HepG2 (cell line): ENCODE data around the gene SELENOV. TPM values are rescaled to one million over a fixed set of nuclear protein-coding genes. Genes with fewer than 3 reads are reported as not detected.

Experiments
- CREB3 ChIP-seq: sonication (generic); formaldehyde crosslinking; IDR thresholded peaks from 2 replicates; pipeline ENCODE4 v1.5.0; 2020; ENCODE audit warnings: missing genetic modification reagents
- ERF ChIP-seq: IDR thresholded peaks from 2 replicates; pipeline ENCODE4 v1.6.1; 2018; ENCODE audit warnings: missing biosample characterization, missing genetic modification reagents
- HDAC1 ChIP-seq: sonication (generic); formaldehyde crosslinking; IDR thresholded peaks from 2 replicates; pipeline ENCODE4 v1.5.1; 2020; ENCODE audit warnings: mild to moderate bottlenecking, missing genetic modification reagents
- KAT8 ChIP-seq: IDR thresholded peaks from 2 replicates; pipeline ENCODE4 v1.6.1; 2016; ENCODE audit warnings: missing genetic modification reagents, missing compliant biosample characterization
- KLF11 ChIP-seq: IDR thresholded peaks from 2 replicates; pipeline ENCODE4 v1.6.1; 2016; ENCODE audit warnings: missing compliant biosample characterization
- KLF9 ChIP-seq: IDR thresholded peaks from 2 replicates; pipeline ENCODE4 v1.6.1; 2016; ENCODE audit warnings: low read depth
- MED1 ChIP-seq: sonication (generic); formaldehyde crosslinking; IDR thresholded peaks from 2 replicates; pipeline ENCODE4 v1.4.0; 2020; ENCODE audit warnings: missing genetic modification reagents
- MTF2 ChIP-seq: sonication (generic); formaldehyde crosslinking; IDR thresholded peaks from 2 replicates; pipeline ENCODE4 v1.5.0; 2020; ENCODE audit warnings: missing genetic modification reagents, borderline replicate concordance
- NFRKB ChIP-seq: fragments of 450-650 bp; IDR thresholded peaks from 2 replicates; pipeline ENCODE4 v1.6.1; 2017
- RARG ChIP-seq: sonication (generic); formaldehyde crosslinking; IDR thresholded peaks from 2 replicates; pipeline ENCODE4 v1.4.0; 2020; ENCODE audit warnings: low read depth, mild to moderate bottlenecking, missing genetic modification reagents
- STAG1 ChIP-seq: sonication (generic); formaldehyde crosslinking; IDR thresholded peaks from 2 replicates; pipeline ENCODE4 v1.4.0; 2020; ENCODE audit warnings: missing genetic modification reagents
- TOE1 ChIP-seq: sonication (generic); formaldehyde crosslinking; IDR thresholded peaks from 2 replicates; pipeline ENCODE4 v1.4.0; 2020; ENCODE audit warnings: mild to moderate bottlenecking, missing genetic modification reagents
- TSC22D2 ChIP-seq: sonication (generic); formaldehyde crosslinking; IDR thresholded peaks from 2 replicates; pipeline ENCODE4 v1.5.1; 2020; ENCODE audit warnings: missing genetic modification reagents, mild to moderate bottlenecking, borderline replicate concordance
- ZNF253 ChIP-seq: sonication (generic); formaldehyde crosslinking; IDR thresholded peaks from 2 replicates; pipeline ENCODE4 v1.8.0; 2022; ENCODE audit warnings: mild to moderate bottlenecking, missing genetic modification reagents, borderline replicate concordance
- ZNF510 ChIP-seq: sonication (generic); formaldehyde crosslinking; IDR thresholded peaks from 2 replicates; pipeline ENCODE4 v1.4.0; 2020; ENCODE audit warnings: low read depth, mild to moderate bottlenecking, missing genetic modification reagents
- ZNF546 ChIP-seq: sonication (generic); formaldehyde crosslinking; conservative IDR thresholded peaks from 2 replicates; pipeline ENCODE4 v1.8.1; 2023; ENCODE audit warnings: mild to moderate bottlenecking, missing genetic modification reagents
- ZNF720 ChIP-seq: sonication (generic); formaldehyde crosslinking; IDR thresholded peaks from 2 replicates; pipeline ENCODE4 v1.4.0; 2020; ENCODE audit warnings: missing genetic modification reagents
- ZSCAN30 ChIP-seq: sonication (generic); formaldehyde crosslinking; IDR thresholded peaks from 2 replicates; pipeline ENCODE4 v1.5.0; 2020; ENCODE audit warnings: mild to moderate bottlenecking, missing genetic modification reagents
- polyA plus RNA-seq, 8 experiments: library from polyadenylated mRNA; depleted of rRNA in 3 of 8; stranded (reverse) in 7 of 8; unstranded in 1 of 8; fragments of >200 nt; fragmentation: Illumina TruSeq in 4 of 8; extraction: Trizol in 4 of 8; gene quantifications; 2 replicates each; pipeline versions ENCODE4 v1.2.1 to v1.2.3, GENCODE V29; 2011 to 2016; ENCODE audit warnings: low read depth in 4 of 8, missing spikeins in 1 of 8, mixed read lengths in 1 of 8; ENCODE audit not compliant: insufficient read depth in 1 of 8
- total RNA-seq, 5 experiments: library from RNA; depleted of rRNA; stranded (reverse); fragments of >200 nt; fragmentation: Illumina TruSeq; extraction: Trizol; gene quantifications; 2 replicates each; pipeline ENCODE4 v1.2.3, GENCODE V29; 2016; ENCODE audit warnings: low read depth in 1 of 5
- TF ChIP-seq, protein P1 (sequence below): sonication (generic); formaldehyde crosslinking; IDR thresholded peaks from one replicate; pipeline ENCODE4 v1.5.1; 2020; ENCODE audit warnings: mild to moderate bottlenecking, missing genetic modification reagents; ENCODE audit errors: not compliant biosample characterization

The SELENOV gene
- total and polyA plus RNA-seq, 2 of the 13 experiments (the other 11 are each of a cell fraction or from before 2014, with no cell fraction given): not detected

DNA sequence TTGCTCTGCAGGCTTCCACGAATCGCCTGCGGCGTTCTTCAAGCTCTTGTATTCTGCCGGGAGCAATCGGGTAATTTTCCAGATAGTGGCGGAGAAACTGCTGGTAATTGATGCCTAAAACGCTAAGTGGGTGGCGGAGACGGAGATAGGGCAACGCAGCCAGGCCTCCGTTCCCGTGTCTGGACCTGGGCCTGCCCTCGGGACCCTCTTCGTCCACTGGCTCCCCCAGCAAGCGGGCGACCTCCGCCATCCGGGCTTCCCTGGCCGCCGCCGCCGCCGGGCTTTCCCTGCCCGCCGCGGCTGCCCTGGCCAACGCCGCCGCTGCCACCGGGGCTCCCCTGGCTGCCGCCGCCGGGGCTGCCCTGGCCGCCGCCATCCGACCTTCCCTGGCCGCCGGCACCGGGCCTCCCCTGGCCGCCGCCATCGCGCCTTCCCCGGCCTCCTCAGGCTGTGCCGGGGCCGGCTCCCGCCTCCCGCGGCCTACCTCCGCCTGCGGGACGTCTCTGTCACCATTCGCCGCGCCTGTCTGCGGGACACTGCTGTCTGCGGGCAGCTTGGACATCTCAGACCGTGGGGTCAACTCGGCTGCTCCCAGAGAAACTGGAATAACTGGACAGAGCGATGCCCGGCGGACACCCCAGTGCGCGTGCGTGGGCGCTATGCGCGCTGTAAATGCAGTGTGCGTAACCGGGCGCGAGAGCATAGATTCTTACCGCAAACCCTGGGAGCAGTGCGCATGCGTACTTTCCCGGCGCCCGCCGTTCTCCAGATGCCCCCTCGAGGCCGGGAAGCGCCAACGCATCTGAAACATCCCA lies 24.8 kb downstream of the SELENOV start, which contains the start of gene EID2 (continued):
- TF ChIP-seq, protein P1, sequence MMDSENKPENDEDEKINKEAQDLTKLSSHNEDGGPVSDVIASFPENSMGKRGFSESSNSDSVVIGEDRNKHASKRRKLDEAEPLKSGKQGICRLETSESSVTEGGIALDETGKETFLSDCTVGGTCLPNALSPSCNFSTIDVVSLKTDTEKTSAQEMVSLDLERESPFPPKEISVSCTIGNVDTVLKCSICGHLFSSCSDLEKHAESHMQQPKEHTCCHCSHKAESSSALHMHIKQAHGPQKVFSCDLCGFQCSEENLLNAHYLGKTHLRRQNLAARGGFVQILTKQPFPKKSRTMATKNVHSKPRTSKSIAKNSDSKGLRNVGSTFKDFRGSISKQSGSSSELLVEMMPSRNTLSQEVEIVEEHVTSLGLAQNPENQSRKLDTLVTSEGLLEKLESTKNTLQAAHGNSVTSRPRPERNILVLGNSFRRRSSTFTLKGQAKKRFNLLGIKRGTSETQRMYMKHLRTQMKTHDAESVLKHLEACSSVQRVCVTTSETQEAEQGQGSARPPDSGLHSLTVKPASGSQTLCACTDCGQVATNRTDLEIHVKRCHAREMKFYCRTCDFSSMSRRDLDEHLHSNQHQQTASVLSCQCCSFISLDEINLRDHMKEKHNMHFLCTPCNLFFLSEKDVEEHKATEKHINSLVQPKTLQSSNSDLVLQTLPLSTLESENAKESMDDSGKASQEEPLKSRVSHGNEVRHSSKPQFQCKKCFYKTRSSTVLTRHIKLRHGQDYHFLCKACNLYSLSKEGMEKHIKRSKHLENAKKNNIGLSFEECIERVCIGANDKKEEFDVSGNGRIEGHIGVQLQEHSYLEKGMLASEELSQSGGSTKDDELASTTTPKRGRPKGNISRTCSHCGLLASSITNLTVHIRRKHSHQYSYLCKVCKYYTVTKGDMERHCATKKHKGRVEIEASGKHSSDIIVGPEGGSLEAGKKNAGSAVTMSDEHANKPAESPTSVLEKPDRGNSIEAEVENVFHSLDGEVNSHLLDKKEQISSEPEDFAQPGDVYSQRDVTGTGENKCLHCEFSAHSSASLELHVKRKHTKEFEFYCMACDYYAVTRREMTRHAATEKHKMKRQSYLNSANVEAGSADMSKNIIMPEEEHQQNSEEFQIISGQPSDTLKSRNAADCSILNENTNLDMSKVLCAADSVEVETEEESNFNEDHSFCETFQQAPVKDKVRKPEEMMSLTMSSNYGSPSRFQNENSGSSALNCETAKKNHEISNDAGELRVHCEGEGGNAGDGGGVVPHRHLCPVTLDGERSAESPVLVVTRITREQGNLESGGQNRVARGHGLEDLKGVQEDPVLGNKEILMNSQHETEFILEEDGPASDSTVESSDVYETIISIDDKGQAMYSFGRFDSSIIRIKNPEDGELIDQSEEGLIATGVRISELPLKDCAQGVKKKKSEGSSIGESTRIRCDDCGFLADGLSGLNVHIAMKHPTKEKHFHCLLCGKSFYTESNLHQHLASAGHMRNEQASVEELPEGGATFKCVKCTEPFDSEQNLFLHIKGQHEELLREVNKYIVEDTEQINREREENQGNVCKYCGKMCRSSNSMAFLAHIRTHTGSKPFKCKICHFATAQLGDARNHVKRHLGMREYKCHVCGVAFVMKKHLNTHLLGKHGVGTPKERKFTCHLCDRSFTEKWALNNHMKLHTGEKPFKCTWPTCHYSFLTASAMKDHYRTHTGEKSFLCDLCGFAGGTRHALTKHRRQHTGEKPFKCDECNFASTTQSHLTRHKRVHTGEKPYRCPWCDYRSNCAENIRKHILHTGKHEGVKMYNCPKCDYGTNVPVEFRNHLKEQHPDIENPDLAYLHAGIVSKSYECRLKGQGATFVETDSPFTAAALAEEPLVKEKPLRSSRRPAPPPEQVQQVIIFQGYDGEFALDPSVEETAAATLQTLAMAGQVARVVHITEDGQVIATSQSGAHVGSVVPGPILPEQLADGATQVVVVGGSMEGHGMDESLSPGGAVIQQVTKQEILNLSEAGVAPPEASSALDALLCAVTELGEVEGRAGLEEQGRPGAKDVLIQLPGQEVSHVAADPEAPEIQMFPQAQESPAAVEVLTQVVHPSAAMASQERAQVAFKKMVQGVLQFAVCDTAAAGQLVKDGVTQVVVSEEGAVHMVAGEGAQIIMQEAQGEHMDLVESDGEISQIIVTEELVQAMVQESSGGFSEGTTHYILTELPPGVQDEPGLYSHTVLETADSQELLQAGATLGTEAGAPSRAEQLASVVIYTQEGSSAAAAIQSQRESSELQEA (CRISPR knock-in tag): no peak
- TF ChIP-seq MTF2 (CRISPR knock-in tag) (no peak), NFRKB (no peak), KLF11 (CRISPR knock-in tag) (no peak), RARG (CRISPR knock-in tag) (no peak), CREB3 (0 out of 2 replicates have a peak, but pooled peaks have one; percentile 64), ERF (CRISPR knock-in tag) (peak; percentile 57; the same call in 1 of the 2 replicates), HDAC1 (CRISPR knock-in tag) (peak; percentile 48; the same call in 1 of the 2 replicates), KAT8 (peak; percentile 67), TOE1 (CRISPR knock-in tag) (0 out of 2 replicates have a peak, but pooled peaks have one; percentile 51), MED1 (peak; percentile 56), STAG1 (peak; percentile 69), ZNF546 (CRISPR knock-in tag) (no peak), ZSCAN30 (no peak), TSC22D2 (no peak), ZNF720 (CRISPR knock-in tag) (no peak), ZNF510 (CRISPR knock-in tag) (no peak), KLF9 (no peak), ZNF253 (CRISPR knock-in tag) (no peak)
